Omental fat pad (tissue), 4 donors: ENCODE measurements around the gene FNDC7. TPM values are rescaled to one million over a fixed set of nuclear protein-coding genes. Genes with fewer than 3 reads are reported as not detected.
"Not testable (repeated sequence)": the region's sequence is repeated elsewhere in the genome, so short reads cannot be mapped to it uniquely, and the experiment has no call there.

Experiments used
- ATAC-seq: fragments of 150-250 bp; one replicate; pipeline ENCODE4 v1.9.1; 2016; ENCODE audit warnings: mild to moderate bottlenecking, moderate library complexity; ENCODE audit not compliant: low FRiP score
- DNase-seq: peaks from one replicate; pipeline ENCODE4 v3.0.0-alpha.2; 2019; ENCODE audit warnings: low spot score
- CTCF ChIP-seq, 3 donors: fragments of 450-650 bp; IDR thresholded peaks; one replicate each; pipeline ENCODE4 v1.5.1; 2016 to 2017; ENCODE audit warnings: antibody characterized with exemption in 3 of 3, mild to moderate bottlenecking in 3 of 3, moderate library complexity in 2 of 3
- total RNA-seq, 4 donors: library from RNA; depleted of rRNA; stranded (reverse); fragments of >200 nt; gene quantifications; one replicate each; pipeline ENCODE4 v1.1.0, GENCODE V29; 2016

Gene FNDC7, protein sequence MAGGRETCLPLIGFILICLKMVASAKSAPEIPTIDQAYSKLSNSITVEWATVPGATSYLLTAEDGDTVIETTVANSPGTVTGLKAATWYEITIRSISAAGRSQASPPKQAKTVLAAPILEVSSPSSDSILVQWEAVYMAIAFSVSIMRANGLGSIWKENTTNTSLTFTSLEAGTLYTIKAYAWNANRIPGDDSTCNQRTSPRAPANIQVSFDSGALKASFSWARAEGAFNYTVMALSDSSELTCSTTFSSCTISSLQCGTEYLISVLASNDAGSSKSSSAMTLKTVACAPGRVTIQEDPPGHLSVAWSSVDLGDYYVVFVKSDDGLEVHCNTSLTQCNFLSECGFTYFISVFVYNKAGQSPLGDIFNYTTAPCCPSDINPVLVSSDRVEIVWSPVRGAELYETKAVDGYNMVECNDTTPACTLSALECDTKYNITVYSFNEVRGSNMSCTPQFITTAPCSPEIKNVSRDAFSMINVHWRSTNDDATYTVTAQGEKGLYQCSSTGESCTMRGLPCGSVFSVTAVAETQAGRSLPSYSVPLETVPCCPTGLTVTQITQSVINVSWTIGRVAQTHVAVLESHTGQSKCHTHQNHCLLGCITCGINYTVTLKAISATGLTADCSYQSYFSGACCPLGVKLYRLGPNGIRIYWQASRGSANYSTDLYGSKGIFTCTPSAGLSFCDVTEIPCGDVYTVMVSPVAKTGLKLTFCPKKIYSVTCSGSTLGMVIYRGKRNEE
- not detected for total RNA-seq

- DNase-seq (no peak), ATAC-seq (no peak)
- no peak for TF ChIP-seq CTCF (IDR thresholded peaks at IDR 0.05)
Observed at GRCh38 chr1:108712606-108713150, at the start of gene FNDC7. Gene FNDC7, plus strand, starts transcription at chr1:108712908. Its CDS starts 26 bp downstream, at chr1:108712934.

DNA sequence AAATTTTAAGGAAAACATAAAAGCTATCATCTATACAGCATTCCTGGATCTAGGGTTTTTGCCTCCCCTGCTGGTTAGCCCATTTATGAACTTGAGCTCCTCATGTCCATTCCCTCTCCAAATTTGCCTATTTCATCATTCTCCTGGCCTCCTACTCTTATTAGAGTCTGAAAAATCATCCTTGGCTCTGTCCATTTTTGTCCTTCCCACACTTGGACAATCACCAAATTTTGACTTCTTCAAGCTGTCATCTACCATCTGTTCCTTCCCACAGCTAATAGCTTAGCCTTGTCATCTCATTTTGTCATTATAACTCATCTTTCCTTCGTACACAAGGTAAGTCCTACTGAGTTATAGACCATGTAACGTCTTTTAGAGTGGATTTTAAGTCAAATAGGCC lies 49.6 kb upstream of the FNDC7 start:
- TF ChIP-seq CTCF (IDR thresholded peaks at IDR 0.05), result no peak
- ATAC-seq (no peak), DNase-seq (no peak)

DNA sequence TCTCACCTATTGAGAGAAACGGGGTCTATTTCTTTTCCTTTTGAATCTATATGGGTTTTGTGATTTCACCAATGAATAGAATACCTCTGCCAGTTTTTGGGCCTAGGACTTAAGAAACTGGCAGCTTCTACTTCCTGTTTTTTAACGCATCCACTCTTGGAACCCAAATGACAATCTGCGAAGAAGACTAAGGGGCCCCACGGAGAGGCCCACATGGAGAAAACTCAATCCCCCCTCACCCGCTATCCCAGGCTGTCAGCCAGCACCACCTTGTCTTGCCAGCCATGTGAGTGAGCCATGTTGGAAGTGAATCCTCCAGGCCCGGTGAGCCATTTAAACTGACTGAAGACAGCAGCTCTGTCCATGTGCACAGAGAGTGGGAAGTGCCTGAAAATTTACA lies 48.2 kb upstream of the FNDC7 start:
- ATAC-seq (no peak), DNase-seq (no peak)
- no peak for TF ChIP-seq CTCF (IDR thresholded peaks at IDR 0.05)

DNA sequence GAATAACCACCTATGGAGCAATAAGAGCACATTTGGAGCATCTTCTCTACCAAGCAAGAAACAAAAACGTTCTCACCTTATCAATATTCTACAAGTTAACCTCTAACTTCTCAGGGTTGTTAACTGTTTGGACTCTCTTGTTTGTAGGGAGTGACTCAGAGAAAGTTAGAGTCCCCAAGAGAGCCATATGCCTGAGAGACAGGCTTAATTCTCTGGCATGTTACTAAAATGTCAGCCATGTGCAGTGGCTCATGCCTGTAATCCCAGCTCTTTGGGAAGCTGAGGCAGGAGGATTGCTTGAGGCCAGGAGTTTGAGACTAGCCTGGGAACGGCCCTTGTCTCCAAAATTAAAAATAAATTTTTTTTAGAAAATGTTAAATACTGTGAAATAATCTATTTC lies 47.6 kb upstream of the FNDC7 start:
- DNase-seq (no peak), ATAC-seq (no peak)
- TF ChIP-seq CTCF (IDR thresholded peaks at IDR 0.05), result no peak

DNA sequence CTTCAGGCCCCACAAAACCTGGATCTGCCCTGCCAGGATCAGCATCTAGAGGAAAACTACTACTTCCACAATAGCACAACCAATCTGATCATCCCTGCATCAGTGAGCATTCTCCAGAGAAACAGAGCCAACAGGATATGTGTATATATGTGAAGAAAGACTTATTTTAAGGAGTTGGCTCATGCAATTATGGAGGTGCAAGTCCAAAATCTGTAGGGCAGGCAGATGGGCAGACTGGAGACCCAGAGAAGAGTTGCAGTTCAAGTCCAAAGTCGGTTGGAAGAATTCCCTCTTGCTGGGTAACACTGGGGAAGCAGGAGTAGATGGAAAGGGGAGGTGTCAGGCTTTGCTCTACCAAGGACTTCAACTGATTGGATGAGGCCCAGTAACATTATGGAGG lies 46.9 kb upstream of the FNDC7 start:
- TF ChIP-seq CTCF (IDR thresholded peaks at IDR 0.05), result no peak
- ATAC-seq (no peak), DNase-seq (no peak)

DNA sequence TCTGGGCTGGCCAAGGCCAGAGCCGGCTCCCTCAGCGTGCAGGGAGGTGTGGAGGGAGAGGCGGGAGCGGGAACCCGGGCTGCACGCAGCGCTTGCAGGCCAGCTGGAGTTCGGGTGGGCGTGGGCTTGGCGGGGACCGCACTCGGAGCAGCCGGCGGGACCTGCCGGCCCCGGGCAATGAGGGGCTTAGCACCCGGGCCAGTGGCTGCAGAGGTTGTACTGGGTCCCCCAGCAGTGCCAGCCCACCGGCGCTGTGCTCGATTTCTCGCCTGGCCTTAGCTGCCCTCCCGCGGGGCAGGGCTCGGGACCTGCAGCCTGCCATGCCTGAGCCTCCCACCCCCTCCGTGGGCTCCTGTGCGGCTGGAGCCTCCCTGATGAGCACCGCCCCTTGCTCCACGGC lies 45.3 kb upstream of the FNDC7 start:
- DNase-seq, ATAC-seq: not testable (repeated sequence)

DNA sequence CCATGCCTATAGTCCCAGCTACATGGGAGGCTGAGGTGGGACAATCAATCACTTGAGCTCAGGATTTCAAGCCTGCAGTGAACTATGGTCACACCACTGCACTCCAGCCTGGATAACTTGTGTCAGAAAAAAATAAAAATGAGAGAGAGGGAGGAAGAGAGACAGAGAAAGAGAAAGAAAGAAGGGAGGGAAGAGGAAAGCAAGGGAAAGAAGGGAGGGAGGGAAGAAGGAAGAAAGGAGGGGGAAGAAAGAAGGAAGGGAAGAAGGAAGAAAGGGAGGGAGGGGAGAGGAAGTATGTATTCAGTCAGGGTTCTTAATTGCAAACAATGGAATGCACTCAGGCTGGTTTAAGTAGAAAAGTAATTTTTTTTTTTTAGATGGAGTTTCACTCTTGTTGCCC lies 43.9 kb upstream of the FNDC7 start:
- ATAC-seq (no peak), DNase-seq (no peak)
- TF ChIP-seq CTCF (IDR thresholded peaks at IDR 0.05), result no peak
